Activated T-cell treated with anti-CD3 and anti-CD28 coated beads, Interleukin-2, amount 50 U/mL, for 1 hour (primary cell): Measurements from ENCODE around the gene PTPN4.

Source experiments
- DNase-seq: peaks from one replicate; pipeline ENCODE4 v3.0.0-alpha.2; 2020

PTPN4 gene

GRCh38 chr2:120029672-120030640 is 270.2 kb downstream of the PTPN4 start:
- DNase-seq = no peak

- no peak for DNase-seq
Measured at GRCh38 chr2:120032297-120032696, 272.6 kb downstream of the PTPN4 start.
